Astrocyte (in vitro differentiated cells and primary cell): ENCODE results near the gene ABCG4.
"Not testable (repeated sequence)": the region's sequence is repeated elsewhere in the genome, so short reads cannot be mapped to it uniquely, and the experiment has no call there.

ENCODE experiments used
- EZH2 ChIP-seq: IDR thresholded peaks from 2 replicates; pipeline ENCODE4 v1.6.1; 2012; ENCODE audit warnings: mild to moderate bottlenecking, low read length, inconsistent platforms; ENCODE audit not compliant: insufficient read depth
- TF ChIP-seq, protein P1 (sequence below): IDR thresholded peaks from 2 replicates; pipeline ENCODE4 v1.5.1; 2011; ENCODE audit warnings: low read depth, mild to moderate bottlenecking, inconsistent platforms, low read length, moderate library complexity; ENCODE audit not compliant: insufficient read depth

DNA sequence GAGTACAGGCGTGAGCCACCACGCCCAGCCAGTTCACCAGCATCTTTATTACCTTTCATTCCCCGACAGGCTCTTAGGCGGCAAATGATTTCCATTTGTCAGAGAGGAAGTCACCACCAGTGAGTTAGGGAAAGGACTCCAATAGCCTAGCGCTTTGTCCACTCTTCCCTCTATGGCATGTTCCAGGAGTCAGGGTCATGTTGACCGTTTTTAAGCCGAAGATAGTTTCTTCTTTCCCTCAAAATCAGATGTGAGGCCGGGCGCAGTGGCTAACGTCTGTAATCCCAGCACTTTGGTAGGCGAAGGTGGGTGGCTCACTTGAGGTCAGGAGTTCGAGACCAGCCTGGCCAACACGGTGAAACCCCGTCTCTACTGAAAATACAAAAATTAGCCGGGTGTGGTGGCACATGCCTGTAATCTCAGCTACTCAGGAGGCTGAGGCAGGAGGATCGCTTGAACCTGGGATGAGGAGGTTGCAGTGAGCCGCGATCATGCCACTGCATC, 45.6 kb upstream of the ABCG4 start:
- TF ChIP-seq EZH2 = not testable (repeated sequence)
- TF ChIP-seq, protein P1, sequence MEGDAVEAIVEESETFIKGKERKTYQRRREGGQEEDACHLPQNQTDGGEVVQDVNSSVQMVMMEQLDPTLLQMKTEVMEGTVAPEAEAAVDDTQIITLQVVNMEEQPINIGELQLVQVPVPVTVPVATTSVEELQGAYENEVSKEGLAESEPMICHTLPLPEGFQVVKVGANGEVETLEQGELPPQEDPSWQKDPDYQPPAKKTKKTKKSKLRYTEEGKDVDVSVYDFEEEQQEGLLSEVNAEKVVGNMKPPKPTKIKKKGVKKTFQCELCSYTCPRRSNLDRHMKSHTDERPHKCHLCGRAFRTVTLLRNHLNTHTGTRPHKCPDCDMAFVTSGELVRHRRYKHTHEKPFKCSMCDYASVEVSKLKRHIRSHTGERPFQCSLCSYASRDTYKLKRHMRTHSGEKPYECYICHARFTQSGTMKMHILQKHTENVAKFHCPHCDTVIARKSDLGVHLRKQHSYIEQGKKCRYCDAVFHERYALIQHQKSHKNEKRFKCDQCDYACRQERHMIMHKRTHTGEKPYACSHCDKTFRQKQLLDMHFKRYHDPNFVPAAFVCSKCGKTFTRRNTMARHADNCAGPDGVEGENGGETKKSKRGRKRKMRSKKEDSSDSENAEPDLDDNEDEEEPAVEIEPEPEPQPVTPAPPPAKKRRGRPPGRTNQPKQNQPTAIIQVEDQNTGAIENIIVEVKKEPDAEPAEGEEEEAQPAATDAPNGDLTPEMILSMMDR = not testable (repeated sequence)
